IPS DF 19.7 (cell line): ENCODE results near the gene PPP2R5C.

ENCODE experiments used
- DNase-seq: peaks from one replicate; pipeline ENCODE4 v3.0.0-alpha.2; 2013; ENCODE audit warnings: low read depth, low spot score

PPP2R5C gene

DNA sequence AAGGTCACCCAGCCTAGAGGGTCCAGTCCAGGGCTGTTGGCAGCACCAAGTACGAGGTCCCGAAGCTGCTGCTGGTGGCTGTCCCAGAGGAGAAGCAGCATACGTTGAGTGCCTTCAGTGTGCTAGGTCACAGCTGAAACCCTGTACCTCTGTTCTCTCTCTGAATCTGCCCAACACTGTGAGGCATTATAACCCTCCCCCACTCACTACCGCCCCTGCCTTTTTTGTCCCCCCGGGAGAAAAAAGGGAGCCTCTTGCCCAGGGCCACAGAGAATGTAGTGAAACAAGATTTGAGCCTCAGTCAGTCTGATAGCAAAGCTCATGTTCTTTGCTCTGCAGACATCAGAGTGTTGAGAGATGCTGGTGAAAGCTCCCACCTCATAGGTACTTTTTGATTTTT is 53.4 kb downstream of the PPP2R5C start:
- no peak for DNase-seq

DNA sequence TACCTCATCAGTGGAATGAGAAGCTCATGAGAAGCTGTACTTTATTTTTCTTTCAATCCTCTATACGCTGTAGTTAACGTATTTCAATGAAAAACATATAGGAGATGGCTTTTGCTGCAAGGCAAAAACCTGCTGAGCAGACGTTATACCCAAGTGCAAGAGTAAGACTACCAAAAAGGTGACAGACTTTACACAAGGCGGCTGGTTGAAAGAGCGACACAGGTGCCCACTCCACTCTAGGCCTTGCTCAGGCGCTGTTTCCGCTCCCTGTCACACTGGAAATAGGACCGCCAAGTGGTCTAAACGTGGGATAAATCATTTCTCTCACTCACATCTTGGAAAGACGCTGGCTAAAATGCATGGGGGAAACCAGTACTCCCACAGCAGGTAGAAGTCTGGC is 54.5 kb downstream of the PPP2R5C start:
- DNase-seq: no peak

DNA sequence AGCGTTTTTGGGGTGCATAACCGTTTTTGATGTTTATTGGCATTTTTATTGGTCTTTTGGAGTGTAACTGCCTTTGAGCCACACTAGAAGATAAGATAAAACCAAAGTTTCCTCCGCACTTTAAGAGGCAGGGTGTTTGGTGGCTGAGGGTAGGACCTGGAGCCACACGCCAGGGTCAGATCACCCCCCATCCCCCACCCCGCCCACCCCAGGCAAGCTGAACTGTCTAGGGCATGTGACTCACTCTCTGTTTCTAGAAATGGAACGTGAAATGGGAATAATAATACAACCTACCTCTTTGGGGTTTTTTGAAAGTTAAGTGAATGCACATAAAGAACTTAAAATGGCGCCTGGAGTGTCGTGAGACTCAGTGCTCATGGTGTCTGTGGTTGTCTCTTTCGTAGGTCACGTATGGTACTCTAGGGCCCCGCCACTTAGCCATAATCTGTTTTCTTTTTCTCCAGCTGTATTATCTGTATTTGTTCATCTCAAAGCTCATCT is 56.0 kb downstream of the PPP2R5C start:
- DNase-seq: no peak

DNA sequence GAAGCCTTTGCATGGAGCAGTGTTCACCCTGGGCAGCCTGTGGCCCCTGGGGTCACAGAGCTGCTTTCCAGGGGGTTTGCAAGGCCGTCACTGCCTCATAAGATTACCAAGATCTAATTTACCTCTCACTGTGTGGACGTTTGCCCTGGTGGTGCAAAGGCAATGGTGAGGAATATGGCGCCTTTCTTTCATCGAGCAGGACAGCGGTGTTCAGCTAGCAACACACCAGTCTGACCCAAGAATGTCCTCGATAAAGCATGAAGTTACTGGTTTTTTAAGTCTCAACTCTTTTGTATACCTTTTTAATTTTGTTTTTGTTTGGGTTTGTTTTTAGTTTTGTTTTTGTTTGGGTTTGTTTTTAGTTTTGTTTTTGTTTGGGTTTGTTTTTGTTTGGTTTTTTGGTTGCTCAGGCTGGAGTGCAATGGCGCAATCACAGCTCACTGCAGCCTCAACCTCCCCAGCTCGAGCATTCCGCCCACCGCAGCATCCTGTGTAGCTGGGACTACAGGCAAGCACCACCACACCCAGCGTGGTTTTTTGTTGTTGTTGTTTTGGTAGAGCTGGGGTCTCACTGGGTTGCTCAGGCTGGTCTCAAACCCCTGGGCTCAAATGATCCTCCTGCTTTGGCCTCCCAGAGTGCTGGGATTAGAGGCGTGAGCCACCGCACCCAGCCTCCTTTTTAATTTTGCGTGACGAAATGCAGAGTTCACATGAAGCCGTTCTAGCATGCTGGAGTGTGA is 57.9 kb downstream of the PPP2R5C start:
- DNase-seq: no peak

DNA sequence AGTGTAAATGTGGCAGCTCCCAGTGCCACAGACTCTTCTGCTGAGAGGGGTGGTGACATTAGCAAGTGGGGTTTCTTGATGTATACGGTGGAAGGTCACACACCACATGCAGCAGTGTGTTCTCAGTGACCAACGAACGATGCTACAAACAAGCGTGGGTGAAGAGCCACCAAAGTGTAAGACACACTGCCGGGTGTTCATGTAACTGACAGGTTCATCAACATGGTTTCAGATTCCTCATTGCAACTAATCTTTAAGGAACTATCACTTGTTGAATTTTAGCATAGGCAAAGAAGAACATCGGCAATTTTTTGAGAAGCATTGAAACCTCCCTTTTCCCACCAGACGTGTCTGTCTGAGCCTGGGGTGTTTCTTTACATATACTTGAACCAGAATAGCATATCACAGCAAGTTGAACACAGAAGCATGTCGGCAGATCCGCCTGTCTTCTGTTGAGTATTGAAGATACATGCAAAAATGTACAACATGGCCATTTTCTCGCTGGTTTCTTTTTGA is 58.8 kb downstream of the PPP2R5C start:
- no peak for DNase-seq

DNA sequence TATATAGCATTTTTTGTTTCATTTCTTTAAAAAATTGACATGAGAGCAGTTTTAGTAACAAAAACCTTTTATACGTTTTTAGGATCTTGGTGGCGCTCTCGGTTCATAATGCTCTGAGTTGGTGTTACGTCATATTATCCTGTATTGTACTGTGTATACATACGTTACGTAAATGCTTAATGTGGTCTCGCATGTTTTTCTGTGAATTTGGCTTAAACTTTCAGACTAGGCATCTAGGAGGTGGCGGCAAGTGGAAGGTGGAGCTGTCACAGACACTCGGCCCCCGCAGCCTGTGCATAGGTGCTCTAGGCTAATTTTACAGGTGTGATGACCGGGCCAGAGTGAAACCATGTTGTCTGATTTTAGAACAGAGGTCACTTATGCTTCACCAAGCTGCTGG is 60.0 kb downstream of the PPP2R5C start:
- no peak for DNase-seq

DNA sequence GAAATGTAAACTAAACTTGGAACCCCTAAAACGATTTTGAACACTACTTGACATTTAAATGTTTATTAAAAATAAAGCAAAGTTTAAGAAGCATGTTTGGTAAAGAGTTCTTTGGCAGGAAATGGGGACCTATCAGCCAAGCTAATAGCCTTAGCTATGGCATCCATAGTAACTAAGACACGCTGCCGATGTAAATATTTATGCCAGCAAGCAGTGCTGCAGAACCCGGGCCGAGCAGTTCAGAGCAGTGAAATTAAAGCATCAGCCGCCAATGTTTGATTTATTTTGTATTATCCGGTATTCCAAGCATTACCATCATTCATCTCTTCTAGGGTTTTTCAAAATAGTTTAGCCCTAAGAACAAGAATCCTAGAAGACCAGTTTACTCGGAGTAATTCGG is 61.6 kb downstream of the PPP2R5C start:
- no peak for DNase-seq

DNA sequence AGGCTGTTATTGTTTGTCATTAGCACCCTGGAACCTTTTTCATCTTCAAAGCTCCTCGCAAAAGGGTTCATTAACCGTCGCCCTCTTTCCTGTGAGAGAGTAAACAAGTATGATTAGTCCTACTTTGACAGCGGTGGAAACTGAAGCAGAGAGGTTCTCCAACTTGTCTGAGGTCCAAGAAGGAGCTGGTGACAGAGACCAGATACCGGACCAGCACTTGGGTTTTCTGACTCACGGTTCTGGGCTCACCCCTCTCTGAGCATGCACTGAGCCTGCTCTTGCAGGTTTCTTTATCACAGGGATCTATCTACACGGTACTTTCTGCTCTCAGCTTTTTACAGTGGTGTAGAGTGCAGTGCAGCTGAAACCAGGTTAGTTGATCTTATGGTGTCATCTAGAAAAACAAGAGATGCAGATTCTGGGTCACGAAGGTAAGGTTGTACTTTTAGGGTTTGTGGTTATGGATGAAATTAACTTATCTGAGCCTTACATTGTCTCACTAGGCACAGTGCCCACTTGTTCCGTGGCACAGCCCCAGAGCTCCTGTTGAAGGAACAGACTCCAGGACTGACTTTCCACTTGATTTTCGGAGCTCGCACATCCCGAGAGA is 62.1 kb downstream of the PPP2R5C start:
- no peak for DNase-seq

DNA sequence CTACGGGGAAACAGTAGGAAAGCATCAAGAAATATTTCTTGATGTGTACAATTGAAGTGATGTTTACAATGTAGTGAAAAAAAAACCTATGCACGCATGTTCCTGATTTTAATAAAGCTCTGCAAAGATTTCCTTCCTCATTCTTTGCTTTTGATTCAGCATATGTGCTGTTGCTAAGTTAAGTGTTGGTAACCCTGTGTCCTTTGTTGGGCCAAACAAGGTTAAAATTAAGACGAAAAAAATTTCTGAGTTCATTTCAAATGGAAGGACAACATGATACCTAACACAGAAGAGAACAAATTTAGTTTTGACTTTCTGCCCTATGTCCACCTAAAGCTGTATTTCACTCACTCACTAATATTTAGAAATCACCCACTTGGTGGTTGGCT is 62.8 kb downstream of the PPP2R5C start:
- no peak for DNase-seq

DNA sequence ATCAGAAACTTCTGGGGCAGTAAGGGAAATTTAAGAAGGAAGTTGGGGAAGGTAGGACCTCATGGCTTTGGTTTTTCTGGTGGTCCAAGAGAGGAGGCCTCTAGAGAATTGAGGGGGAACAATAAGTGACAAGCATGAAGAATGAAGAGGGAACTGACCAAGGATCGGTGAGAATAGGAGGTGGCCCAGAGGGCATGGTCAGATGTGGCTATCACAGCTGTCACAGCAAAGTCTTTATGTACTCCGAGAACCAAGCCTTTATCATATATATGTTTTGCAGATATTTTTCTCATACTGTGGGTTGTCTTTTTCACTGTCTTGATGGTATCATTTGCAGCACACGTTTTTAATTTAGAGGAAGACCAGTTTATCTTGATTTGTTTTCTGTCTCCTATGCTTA is 64.3 kb downstream of the PPP2R5C start:
- no peak for DNase-seq

DNA sequence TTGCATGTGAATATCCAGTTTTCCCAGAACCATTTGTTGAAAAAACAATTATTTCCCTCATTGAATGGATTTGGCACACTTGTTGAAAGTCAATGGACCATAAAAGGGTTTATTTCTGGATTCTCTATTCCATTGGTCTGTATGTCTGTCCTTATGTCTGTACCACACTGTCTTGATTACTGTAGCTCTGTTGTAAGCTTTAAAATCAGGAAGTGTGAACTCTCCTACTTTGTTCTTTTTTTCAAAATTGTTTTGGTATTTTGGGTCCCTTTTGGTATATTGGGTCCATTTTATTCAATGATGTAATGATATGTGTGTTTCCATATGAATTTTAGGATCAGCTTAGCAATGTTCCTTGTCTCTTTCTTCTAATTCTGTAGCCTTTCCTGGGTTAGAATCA is 64.8 kb downstream of the PPP2R5C start:
- no peak for DNase-seq

DNA sequence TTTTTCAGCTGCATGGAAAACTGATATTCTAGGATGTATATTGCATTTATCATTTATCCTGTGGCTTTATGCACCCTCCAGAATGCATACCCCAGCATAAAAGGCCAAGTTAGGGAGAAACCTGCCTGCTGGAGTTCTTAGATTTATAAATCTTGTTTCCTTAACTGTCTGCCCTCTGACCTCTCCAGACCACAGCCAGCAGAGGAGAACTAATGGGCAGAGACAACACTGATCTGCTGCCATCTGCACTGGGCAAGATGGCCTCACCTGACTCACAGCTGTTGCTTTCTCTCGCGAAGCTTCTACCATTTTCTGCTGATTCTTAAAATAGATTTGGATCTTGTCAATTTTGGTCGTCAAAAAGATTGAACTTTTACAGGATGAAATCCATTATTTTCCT is 65.8 kb downstream of the PPP2R5C start:
- DNase-seq: no peak

DNA sequence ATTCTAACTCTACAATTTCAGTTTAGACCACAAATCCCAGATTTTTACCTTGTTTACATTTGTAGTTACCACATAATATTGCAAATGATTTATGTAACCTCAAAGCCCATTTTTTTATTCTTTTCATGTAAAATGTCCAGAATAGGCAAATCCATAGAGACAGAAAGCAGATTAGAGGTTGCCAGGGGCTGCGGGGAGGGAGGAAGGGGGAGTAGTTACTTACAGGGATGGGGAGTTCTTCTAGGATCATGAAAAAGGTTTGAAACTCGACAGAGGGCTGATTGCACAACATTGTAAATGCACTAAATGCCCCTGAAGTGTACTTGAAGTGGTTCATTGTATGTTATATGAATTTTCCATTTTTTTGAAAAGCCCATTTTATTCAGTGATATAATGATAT is 66.5 kb downstream of the PPP2R5C start:
- no peak for DNase-seq

DNA sequence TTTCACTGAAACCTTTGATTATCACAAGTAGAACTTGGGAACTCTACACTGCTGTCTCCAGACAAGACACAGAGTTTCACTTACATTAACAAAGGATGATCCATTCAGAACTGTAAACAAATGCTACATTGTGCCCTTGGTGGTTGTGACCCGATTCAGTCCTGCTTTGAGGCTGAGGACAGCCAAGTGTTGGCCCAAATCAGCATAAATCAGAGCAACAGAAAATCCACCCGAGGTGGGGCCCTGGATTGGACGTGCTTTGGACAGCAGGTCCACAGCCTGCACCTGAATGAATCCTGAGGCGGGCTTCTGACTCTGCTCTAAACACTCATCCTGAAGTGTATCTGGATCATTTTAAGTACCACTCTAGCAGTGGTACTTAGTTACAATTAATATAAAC is 68.8 kb downstream of the PPP2R5C start:
- DNase-seq: no peak

DNA sequence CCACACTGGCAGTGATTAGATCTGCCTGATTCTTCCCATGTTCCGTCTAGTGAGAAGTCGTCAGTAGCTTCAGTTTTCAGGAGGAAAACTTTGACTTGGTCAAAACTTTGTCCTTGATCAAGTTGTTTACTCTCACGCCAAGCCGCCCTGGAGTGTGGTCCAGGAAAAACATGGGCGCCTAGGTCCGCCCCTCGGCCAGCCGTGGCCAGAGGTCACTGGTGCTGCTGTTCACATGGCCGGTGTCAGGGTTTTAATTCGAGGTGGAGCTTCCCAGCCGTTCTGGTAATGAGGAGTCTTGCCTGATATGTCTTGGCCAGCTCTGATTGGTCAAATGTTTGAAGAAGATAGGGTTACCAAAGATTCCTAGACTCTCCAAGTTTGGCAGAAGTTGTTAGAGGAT is 71.5 kb downstream of the PPP2R5C start:
- DNase-seq: no peak

DNA sequence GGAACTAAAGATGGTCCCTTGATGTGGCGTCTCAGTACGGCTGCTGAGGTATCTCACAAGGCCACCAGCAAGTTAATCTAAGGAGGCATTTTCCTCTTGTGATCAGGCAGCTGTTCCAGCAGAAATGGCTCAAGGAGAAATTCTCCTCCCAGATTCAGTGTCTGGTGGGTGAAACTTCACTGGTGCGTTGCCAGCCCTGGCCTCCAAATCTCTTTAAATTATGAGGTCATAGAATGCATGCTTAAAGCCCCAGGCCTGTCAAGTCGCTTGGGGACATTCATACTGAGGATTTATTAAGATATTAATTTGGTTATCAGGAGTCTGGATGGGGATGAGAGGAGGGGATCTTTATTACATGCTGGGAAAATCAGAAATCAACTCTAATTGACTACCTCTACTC is 72.9 kb downstream of the PPP2R5C start:
- no peak for DNase-seq

DNA sequence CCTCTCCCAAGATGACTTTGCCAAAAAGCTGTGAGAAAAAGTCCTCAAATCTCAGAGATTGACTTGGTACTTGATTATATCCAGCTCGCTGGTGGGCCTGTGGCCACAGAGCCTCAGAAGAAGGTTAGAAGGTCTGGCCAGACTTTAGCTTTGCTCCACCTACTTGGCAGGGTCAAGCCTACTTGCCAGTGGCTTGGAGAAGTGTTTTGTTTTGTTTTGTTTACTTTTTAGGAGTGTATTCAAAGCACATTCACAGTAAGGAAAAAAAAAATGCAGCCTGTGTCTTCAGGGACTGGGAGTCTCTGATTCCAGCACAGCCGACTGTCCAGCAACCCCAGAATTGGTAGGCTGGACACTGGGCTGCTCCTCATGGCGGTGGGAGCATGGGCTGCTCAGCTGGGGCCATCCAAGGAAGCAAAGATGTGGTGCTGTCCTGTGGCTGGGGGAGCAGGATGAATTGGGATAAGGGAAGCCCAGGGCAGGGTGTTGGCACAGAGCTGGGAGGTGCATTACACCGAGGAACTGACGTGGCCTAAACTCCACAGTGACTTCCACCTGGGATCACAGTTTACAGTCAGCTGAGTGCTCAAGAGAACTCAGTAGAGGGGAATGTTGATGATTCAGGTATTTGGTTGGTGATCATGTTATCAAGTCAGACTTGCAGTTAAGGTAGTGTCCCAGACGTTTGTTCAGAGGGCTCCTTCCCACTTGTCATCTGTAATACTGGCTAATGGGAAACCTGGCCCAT is 73.5 kb downstream of the PPP2R5C start:
- DNase-seq: no peak

DNA sequence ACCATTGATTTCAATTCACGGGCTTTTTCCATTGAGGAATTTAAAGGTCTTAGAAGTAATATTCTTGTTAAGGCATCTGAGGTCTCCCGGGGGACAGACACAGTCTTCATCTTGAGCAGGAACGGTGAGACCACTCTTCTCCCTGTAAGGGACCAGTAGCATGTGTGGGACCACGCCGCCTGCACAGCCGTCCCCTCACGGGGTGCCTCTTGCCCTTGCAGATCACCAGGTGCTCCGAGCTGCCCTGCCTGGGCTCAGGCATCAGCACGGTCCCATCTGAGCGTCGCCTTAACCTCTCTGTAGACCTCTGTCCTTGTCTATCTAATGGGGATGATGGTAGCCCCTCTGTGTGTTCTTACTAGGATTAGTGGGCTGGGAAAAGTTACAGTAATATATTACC is 74.1 kb downstream of the PPP2R5C start:
- DNase-seq: no peak

DNA sequence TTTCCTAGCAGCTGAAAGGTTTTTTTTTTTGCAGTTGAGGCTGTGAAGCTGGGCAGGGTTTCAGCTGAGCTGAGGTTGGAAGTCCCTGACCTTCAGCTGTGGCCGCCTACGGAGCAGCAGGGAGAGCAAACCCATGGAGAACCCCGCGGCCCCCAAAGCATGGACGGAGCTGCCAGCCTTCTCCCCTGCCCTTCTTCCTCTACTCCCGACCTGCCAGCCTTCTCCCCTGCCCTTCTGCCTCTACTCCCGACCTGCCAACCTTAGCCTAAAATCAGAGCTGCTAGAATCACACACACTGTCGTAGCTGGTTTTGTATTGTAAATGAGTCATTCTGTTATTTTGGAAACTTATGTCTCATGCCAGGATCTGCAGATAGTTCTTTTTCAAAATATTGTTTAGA is 74.6 kb downstream of the PPP2R5C start:
- DNase-seq: no peak

DNA sequence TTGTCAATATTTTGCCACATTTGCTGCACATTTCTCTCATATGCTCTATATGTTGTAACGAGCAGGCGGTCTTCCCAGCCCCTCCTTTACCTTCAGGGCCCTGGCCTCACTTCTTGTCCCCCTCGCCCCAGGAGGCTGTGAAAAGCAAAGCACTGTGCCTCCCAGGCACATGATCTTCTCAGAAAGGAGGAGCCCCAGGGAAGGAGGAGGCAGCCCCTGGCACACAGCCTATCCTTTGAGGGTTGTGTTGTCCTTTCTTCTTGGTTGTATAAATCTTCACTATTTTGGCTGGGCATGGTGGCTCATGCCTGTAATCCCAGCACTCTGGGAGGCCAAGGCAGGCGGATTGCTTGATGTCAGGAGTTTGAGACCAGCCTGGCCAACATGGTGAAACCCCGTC is 77.0 kb downstream of the PPP2R5C start:
- no peak for DNase-seq

DNA sequence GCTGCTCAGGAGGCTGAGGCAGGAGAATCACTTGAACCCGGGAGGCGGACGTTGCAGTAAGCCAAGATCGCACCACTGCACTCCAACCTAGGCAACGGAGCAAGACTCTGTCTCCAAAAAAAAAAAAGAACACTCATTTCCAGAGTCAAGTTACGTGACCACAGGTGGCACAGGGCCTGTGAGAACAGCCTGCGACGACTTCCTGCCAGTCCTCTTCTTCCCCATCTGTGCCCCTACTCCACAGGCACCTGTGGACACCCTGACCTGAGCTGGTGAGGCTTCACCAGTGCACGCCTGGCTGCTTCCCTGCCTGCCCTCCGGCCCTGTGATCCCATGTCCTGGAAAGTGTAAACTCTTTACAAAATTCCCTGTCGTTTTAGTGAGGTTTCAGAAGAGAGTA is 77.7 kb downstream of the PPP2R5C start:
- DNase-seq: no peak

DNA sequence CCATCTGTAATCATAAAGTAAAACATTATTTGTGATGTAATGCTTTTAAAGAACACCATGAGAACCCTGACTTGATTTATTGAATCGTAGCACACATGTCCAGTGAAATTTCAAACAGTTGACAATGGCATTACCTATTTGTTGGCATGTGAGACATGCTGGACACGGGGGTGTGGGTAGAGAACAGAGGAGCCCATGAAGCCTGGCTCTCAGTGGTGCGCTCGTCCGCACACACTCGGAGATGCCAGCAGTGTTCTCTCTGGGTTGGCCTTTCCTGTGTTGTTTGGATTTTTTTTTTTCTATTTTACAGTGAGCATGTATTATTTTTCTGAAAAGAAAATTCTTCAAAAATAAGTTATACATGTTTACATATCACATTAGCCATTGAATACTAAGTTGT is 78.2 kb downstream of the PPP2R5C start:
- no peak for DNase-seq
